ENCODE measurements around the gene SLC7A5.
"Not testable (repeated sequence)": the region's sequence is repeated elsewhere in the genome, so short reads cannot be mapped to it uniquely, and the experiment has no call there.

The SLC7A5 gene

DNA sequence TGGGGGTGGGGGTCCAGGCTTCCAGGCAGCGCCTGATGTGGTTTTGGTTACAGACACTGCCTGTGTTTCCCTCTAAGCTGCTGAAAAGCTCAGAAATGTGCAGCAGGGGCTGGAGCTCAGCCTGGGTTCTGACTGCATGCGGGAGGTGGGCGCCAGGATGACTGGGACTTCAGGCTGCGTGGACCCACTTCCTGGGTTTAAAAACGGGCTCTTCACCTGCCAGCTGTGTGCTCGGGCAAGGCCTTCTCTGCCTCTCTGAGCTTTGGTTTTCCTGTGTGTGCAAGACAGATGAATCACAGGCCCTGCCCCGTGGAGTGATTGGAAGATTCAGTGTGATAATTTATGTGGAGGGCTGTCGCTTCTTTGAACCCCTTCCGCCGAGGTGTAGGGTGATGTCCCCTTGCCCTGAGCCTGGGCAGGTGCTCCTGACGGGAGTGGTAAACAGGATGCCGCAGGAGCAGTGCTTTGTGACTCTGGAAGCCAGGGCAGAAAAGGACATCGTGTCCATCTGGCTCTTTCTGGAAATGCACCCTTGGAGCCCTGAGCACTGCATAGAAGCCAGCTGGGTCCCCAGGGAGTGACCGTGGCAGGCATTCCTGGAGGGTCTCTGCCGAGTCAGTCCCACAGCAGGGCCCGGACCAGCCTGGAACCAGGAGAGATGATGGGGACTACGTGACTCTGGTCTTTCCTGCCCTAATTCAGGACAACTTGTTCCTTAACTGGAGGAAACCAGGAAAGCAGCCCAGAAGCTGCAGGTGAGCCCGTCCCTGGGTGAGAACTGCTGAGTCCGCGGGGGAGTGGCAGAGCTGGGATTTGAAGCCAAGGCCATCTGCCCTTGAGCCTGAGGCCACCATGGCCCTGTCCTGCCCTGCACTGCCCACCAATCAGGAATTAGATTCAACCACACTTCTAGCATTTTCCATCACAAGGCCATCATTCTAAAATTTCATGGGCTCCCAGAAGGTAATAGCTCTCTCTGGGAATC lies 28.5 kb upstream of the SLC7A5 start:
- no peak for DNase-seq (ENCODE audit: insufficient read length)
- FAIRE-seq, result no peak
- TF ChIP-seq POLR2A (IDR thresholded peaks at IDR 0.05; ENCODE audit: low read depth, low read length) (no peak), POLR2AphosphoS5 (IDR thresholded peaks at IDR 0.05; ENCODE audit: low read depth, low read length) (no peak), TAF1 (IDR thresholded peaks at IDR 0.05; ENCODE audit: borderline replicate concordance, low read depth, low read length) (no peak)

DNA sequence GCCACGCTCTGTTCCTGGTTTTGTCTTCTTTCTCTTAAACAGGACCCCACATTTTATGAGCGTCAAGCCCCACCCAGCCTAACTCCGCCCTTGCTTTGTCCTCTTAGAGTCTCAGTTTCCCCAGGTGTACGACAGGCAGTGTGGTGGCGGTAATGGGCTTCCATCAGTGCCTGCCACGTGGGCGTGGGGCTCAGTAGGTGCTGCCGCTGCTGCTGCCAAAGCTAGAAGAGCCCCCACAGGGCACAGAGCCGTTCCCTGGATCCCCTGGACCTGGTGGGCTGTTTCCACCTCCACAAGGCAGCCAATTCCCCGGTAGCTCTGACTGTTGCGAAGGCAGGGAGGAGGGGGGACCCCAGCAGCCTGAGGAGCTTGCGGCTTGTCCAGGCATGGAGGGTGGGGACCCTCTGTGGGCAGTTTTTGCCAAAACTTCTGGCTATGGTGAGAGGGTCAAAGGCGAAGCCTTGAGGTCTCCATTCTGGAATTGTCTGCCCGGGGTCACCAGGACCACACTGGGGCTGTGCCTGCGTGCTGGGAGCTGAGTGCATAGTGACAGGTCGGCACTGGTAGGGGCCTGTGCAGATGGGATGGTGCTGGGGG lies 27.7 kb upstream of the SLC7A5 start:
- DNase-seq (ENCODE audit: insufficient read length); FAIRE-seq: not testable (repeated sequence)

DNA sequence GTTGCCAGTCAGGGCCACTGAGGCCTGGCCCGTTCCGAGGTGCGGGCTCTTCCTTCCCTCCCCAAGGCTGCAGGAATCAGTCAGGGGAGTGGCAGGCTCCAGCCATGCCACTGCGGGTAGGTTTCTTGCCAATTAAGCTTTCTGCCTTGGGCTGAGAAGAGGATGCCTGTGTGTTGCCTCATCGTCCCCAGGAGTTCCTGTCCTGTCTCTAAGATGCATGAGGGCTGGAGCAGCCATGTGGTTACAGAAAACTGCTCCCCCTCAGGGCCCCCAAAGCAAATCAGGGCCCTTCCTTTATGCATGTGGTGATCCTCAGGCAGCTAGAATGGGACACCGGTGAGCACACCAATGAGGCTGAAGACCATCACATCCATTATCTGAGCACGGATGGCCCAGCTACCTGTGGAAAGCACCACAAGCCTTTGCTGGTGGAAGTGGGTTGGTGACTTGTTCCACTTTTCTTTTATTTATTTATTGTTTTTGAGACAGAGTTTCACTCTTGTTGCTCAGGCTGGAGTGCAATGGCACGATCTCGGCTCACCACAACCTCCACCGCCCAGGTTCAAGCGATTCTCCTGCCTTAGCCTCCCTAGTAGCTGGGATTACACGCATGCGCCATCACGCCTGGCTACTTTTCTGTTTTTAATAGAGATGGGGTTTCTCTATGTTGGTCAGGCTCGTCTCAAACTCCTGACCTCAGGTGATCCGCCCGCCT lies 27.0 kb upstream of the SLC7A5 start:
- FAIRE-seq; DNase-seq (ENCODE audit: insufficient read length): not testable (repeated sequence)

DNA sequence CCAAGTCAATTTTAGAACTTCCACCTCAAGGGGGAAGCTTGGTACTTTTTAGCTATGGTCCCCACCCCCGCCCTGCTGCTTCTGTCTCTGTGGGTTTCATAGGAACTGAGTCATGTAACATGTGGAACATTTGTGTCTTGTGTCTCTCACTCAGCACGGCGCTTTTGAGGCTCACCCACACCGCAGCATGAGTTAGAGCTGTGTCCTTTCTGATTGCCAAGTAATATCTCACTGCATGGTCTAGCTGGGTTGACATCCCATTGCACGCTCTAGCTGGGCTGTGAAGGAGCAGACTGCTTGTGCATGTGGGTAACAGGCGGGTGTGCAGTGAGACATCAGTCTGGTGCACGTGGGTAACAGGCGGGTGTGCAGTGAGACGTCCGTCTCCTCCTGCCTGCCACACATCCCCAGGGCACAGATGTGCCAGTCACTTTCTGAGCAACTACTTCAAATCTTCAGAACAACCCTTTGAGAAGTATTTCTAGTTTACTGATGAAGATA lies 26.4 kb upstream of the SLC7A5 start:
- TF ChIP-seq POLR2AphosphoS5 (IDR thresholded peaks at IDR 0.05; ENCODE audit: low read depth, low read length) (no peak), POLR2A (IDR thresholded peaks at IDR 0.05; ENCODE audit: low read depth, low read length) (no peak), TAF1 (IDR thresholded peaks at IDR 0.05; ENCODE audit: borderline replicate concordance, low read depth, low read length) (no peak)
- DNase-seq (ENCODE audit: insufficient read length) (peak; percentile 49), FAIRE-seq (no peak)

DNA sequence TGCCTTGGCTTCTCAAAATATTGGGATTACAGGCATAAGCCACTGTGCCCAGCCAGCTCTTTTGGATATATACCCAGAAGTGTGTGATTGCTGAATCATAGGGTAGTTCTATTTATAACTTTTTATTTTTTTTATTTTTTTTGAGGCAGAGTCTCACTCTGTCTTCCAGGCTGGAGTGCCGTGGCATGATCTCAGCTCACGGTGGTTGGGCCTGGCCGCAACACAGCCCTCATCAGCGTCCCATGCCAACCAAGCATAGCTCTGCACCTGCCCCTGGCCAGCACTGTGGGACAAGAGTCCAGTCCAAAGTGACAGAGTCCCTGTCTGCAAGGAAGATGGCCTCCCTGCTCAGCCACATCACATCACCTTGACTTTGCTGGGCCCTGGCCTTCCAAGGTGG lies 24.7 kb upstream of the SLC7A5 start:
- not testable (repeated sequence) for FAIRE-seq; DNase-seq (ENCODE audit: insufficient read length)

DNA sequence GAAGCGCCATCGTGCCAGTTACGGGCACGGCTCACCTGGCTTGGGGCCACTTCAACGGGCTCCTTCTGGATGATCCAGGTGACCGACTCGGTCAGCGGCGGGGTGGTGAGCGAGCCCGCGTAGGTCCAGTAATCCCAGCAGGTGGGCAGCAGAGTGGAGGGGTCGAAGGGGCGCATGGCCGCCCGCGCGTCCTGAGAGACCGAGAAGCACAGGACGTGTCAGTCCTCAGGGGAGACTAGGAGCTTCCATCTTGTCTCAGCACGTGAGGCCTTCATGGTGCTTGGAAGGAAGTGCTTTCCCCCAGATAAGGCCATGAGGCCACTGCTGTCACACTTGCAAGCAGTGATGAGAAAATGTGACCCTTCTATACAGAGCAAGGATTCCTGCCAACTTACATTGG lies 22.5 kb upstream of the SLC7A5 start:
- DNase-seq (ENCODE audit: insufficient read length), result no peak
- TF ChIP-seq POLR2A (IDR thresholded peaks at IDR 0.05; ENCODE audit: low read depth, low read length) (no peak), TAF1 (IDR thresholded peaks at IDR 0.05; ENCODE audit: borderline replicate concordance, low read depth, low read length) (no peak), POLR2AphosphoS5 (IDR thresholded peaks at IDR 0.05; ENCODE audit: low read depth, low read length) (no peak)
- FAIRE-seq, result no peak

DNA sequence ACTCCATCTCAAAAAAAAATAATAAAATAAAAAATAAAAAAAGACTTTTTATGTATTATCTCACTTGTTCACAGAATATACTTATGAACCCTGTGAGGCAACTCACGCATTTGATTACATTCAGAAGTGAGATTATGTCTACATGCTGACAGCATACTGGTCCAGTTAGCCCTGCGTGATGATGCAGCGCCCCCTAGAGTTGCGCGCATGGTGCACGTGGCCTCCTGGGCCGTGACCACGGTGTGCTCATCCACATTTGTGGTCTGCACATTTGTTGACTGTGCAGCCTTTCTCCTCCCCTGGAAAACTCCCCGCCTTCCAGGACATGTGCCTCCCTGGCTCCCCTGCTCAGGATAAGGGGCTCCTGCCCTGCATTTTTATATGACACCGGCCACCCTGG lies 20.5 kb upstream of the SLC7A5 start:
- not testable (repeated sequence) for FAIRE-seq

DNA sequence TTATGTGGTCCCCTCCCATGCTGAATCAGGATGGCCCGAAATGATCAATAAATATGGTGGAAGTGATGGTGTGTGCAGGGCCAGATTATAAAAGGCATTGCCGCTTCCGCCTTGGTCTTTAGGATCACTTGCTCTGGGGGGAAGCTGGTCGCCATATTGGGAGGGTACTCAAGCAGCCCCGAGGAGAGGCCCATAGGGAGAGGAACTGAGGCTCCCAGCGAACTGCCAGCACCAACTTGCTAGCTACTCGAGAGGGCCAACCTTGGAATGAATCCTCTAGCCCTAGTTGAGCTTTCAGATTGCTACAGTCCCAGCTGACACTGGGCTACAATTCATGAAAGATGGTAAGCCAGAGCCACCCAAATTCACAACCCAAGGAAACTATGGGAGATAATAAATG lies 19.0 kb upstream of the SLC7A5 start:
- not testable (repeated sequence) for DNase-seq (ENCODE audit: insufficient read length); FAIRE-seq

More for the DNA sequence above, 20.5 kb upstream of the SLC7A5 start:
- DNase-seq (ENCODE audit: insufficient read length), result not testable (repeated sequence)

DNA sequence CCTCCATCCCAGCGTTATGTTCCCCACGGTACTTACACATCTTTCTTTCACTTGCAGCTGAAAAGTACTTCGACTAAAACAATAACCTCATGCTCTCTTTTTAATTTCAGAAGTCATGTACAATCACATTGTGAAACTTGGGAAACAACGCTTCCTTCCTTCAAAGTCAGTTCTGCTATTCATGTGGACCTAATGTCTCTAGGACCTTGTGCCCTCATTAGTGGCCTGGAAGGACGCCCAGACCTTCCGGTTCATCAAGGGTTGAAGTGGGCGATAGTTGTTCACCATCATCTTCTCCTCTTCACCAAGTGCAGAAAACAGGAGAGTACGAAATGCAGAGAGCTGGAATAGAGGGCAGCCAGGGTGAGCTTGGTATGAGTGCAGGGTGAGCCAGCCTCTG lies 18.6 kb upstream of the SLC7A5 start:
- not testable (repeated sequence) for DNase-seq (ENCODE audit: insufficient read length); FAIRE-seq

DNA sequence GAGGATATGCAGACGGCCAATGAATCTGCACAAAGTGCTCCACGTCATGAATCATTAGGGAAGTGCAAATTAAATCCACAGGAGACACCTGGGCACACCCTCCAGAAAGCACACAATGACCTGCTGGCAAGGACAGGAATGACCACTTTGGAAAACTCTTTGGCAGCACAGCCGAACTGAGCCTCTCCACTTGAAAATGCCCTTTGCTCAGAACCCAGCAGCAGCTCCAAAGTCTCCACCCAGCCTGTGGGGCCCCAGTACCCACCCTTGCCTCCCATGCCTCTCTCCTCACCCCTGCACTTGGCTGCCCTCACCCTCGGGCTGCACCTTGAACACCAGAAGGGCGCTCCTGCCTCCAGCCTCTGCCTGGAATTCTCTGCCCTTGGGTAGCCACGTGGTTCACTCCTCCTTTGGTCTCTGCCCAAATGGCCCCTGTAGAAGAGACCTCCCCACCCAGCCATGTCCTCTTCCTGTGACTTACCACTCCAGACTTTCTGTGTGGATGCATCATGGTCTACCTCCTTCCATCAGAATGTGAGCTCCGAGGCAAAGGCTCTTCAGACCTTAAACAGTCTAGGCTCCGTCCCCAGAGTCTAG lies 16.2 kb upstream of the SLC7A5 start:
- FAIRE-seq; DNase-seq (ENCODE audit: insufficient read length): not testable (repeated sequence)

DNA sequence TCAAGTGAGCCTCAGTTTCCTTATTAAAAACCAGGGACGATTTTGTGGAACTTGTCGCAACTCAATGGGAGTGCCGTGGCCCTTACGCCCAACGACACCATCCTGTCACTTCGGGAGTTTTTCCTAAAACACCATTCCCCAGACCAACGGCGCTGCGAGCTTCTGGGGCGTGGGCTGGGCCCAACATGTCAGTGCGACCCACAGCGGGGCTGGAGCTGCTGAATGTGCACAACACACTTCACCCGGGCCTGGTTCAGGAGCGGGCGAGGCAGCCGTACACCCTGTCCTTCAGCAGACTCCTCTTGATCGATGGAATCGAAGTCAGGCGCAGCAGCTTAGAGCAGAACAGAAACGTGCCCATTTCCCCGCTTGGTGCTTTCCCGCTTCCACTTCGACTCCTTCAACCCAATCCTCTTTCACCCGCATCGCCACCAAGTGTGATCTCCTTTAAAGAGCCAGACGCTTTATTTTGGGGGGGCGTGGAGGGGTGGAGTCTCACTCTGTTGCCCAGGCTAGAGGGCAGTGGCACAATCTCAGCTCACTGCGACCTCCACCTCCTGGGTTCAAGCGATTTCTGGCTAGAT lies 13.2 kb upstream of the SLC7A5 start:
- no peak for DNase-seq (ENCODE audit: insufficient read length)
- no peak for TF ChIP-seq TAF1 (IDR thresholded peaks at IDR 0.05; ENCODE audit: borderline replicate concordance, low read depth, low read length)
- TF ChIP-seq POLR2A (IDR thresholded peaks at IDR 0.05; ENCODE audit: low read depth, low read length), result no peak
- no peak for TF ChIP-seq POLR2AphosphoS5 (IDR thresholded peaks at IDR 0.05; ENCODE audit: low read depth, low read length)
- no peak for FAIRE-seq

Measured in GM12892 (cell line).